ENCODE data around the gene MR1.

The MR1 gene

DNA sequence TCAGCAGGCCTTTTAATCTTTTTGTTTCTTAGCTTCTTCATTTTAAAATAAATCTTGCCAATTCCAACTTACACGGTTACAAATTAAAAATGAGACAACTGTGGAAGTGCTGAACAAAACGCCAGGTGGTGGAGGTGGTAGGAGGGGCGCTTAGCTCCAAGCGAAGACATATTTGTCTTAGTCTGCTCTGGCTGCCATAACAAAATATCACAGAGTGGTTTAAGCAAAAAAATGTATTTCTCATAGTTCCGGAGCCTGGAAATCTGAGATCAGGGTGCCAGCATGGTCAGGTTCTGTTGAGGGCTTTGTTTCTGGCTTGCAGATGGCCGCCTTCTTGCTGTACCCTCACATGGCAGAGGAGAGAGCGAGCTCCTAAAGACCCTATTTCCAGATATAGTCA is 69.6 kb downstream of the MR1 start:
- no peak overlapping the region for H3K4me3 Mint-ChIP-seq

DNA sequence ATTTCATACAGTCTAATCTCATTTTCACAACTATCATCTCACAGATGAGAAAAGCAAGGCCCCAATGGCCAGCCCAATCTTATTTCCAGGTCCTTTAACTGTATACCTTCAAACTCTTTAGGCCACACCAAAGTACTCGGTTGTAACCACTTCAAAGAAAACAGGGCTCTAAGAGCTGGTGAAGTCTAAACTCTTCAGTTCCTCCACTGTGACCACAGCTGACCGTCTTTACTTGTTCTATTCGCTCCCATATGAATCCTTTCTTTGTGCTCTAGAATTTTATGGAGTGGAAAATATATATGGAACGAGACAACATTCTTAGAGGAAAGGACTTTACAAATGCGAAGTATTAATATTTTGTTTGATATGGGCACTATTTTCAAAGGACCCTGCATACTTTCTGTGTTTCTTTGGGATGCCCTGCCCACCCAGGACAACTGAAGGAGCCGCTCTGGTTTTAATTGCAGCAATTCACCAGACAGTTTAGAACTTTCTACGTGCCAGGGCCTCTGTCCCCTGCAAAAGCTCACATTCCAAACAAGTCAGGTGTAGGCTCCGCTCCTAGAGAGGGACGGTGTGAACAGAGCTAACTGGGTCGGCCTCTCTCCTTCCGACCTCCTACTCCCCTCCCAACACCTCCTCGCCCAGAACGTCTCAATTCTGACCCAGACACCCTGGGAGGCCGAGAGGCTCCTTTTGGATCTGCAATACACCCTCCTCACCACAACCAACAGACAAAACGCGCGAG is 70.4 kb downstream of the MR1 start:
- ATAC-seq (replicated peaks; ENCODE audit: extremely low read depth, poor library complexity, severe bottlenecking) (no peak), DNase-seq (ENCODE audit: low spot score in 2 of 2) (peak in 1 of 2 donors; percentile 31)
- H3K4me1 Mint-ChIP-seq: peaks cover 33% of the 10 kb centered on the region
- H3K27me3 Mint-ChIP-seq: no peaks in the 10 kb centered on the region
- no peaks in the 10 kb centered on the region for H3K9me3 Mint-ChIP-seq
- peak overlapping the region; percentile 80 for H3K4me3 Mint-ChIP-seq
- H3K36me3 Mint-ChIP-seq (ENCODE audit: insufficient read depth): peaks cover 9% of the 10 kb centered on the region
- H3K27ac Mint-ChIP-seq (ENCODE audit: low read depth): peak overlapping the region; percentile 88

More for the DNA sequence above, 69.6 kb downstream of the MR1 start:
- DNase-seq (ENCODE audit: low spot score in 2 of 2) (no peak), ATAC-seq (replicated peaks; ENCODE audit: extremely low read depth, poor library complexity, severe bottlenecking) (no peak)
- H3K4me1 Mint-ChIP-seq: peaks cover 28% of the 10 kb centered on the region
- no peaks in the 10 kb centered on the region for H3K9me3 Mint-ChIP-seq
- H3K27me3 Mint-ChIP-seq: no peaks in the 10 kb centered on the region
- H3K27ac Mint-ChIP-seq (ENCODE audit: low read depth): no peak overlapping the region
- peaks cover 9% of the 10 kb centered on the region for H3K36me3 Mint-ChIP-seq (ENCODE audit: insufficient read depth)

DNA sequence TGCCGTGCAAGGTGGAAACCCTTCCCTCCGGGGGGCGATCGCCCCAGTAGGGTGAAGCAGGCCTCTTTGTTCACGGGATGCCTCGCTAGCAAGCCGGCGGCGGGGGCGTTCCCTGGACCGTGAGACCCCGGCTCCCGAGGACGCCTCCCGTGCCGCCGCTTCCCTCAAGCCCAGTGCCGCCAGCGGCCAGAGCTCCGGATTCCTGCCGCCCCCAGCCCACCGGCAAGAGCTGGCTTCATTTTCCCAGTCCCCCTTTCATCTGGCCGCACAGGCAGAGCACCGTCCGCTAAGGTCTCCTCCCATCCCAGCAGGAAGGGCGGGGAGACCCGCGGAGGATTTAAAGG is 71.0 kb downstream of the MR1 start:
- Mint-ChIP-seq H3K4me3 (peak overlapping the region; percentile 80), H3K36me3 (ENCODE audit: insufficient read depth) (peaks cover 9% of the 10 kb centered on the region), H3K9me3 (no peaks in the 10 kb centered on the region), H3K4me1 (peaks cover 28% of the 10 kb centered on the region), H3K27ac (ENCODE audit: low read depth) (peak overlapping the region; percentile 88), H3K27me3 (no peaks in the 10 kb centered on the region)
- ATAC-seq (replicated peaks; ENCODE audit: extremely low read depth, poor library complexity, severe bottlenecking): peak; percentile 40
- peak in 1 of 2 donors; percentile 28 for DNase-seq (ENCODE audit: low spot score in 2 of 2)

DNA sequence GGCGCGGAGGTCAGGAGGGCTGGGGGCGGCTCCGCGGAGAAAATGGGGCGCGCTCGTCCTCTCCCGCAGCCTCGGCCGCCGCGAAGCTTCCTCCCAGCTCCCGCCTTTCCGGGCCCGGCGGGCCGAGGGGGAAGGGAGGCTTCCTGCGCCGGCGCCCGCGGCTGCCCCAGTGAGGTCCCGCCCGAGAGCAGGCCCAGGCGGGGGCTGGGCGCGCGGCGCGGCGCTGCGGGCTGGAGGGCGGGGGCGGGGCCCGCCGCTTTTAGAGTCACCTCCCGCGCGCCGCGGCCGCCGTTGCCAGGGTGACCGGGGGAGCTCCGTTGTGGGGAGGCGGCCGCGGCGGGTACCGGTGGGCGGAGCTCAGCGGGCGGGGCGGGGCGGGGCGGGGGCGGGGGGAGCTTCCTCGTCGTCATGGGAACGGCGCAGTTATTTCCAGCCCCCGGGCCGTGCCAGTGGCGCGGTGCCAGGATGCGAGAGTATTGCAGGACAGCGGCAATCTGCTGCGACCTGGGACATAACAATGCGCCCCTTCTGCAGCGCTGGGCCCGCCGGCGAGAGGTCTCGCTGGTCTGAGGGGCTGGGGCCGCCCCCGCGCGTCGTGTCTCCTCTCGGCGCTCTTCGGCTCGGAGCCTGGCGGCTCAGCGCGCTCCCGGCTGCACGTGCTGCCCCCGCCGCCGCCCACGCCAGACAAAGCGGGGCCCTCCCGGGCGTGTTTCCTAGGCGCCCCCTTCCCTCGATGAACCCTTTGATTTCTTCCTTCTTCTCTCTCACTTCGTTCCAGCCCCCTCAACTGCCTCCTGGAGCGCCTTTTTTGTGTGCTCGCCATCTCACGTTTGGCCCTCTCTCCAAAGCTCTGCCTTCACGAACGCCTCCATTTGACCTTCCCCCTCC is 71.6 kb downstream of the MR1 start:
- H3K36me3 Mint-ChIP-seq (ENCODE audit: insufficient read depth): peaks cover 9% of the 10 kb centered on the region
- peaks cover 23% of the 10 kb centered on the region for H3K4me1 Mint-ChIP-seq
- no peaks in the 10 kb centered on the region for H3K9me3 Mint-ChIP-seq
- H3K27me3 Mint-ChIP-seq: no peaks in the 10 kb centered on the region
- ATAC-seq (replicated peaks; ENCODE audit: extremely low read depth, poor library complexity, severe bottlenecking): peak; percentile 92
- H3K27ac Mint-ChIP-seq (ENCODE audit: low read depth): peak overlapping the region; percentile 96
- peak; percentile 80 to 83 for DNase-seq (ENCODE audit: low spot score in 2 of 2)
- H3K4me3 Mint-ChIP-seq: peak overlapping the region; percentile 80

DNA sequence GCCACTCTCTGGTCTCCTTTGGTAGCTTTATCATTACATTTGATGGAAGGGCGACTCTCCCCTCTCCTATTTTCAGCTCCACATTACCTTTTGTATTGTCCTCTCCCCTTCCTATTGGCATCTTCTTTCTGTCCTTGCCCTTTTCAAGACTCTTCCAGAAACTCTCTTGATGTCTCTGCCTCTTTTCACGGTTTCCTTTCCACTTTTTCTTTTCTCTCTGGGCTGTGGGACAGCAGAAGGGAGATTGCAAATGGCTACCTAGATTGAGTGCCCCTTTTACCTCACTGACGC is 72.2 kb downstream of the MR1 start:
- ATAC-seq (replicated peaks; ENCODE audit: extremely low read depth, poor library complexity, severe bottlenecking) (no peak), DNase-seq (ENCODE audit: low spot score in 2 of 2) (no peak)
- Mint-ChIP-seq H3K4me1 (peaks cover 20% of the 10 kb centered on the region), H3K36me3 (ENCODE audit: insufficient read depth) (peaks cover 9% of the 10 kb centered on the region), H3K27ac (ENCODE audit: low read depth) (peak overlapping the region; percentile 96), H3K27me3 (peaks cover 5% of the 10 kb centered on the region), H3K9me3 (no peaks in the 10 kb centered on the region), H3K4me3 (peak overlapping the region; percentile 80)

DNA sequence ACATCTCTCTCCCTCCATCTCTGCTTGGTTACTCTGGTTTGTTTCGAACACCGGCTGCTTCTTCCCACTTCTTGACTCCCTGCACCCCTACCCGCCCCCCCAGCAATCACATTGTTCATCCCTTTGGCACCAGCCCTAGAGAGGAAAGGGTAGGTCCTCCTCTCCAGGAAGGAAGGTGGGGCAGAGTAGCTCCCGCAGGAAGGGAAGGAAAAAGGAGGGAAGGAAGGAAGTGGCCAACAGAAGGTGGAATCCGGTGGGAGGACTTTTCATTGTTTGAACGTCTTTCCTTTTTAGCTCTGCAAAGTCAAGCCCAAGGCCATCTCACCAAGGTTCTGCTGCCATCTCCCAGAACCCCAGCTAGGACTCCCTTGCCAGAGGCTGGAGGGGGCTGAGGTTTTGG is 72.7 kb downstream of the MR1 start:
- peaks cover 10% of the 10 kb centered on the region for H3K27me3 Mint-ChIP-seq
- H3K27ac Mint-ChIP-seq (ENCODE audit: low read depth): peak overlapping the region; percentile 96
- peak overlapping the region; percentile 80 for H3K4me3 Mint-ChIP-seq
- H3K36me3 Mint-ChIP-seq (ENCODE audit: insufficient read depth): peaks cover 9% of the 10 kb centered on the region
- DNase-seq (ENCODE audit: low spot score in 2 of 2): no peak
- H3K4me1 Mint-ChIP-seq: peaks cover 20% of the 10 kb centered on the region
- no peak for ATAC-seq (replicated peaks; ENCODE audit: extremely low read depth, poor library complexity, severe bottlenecking)
- H3K9me3 Mint-ChIP-seq: no peaks in the 10 kb centered on the region

DNA sequence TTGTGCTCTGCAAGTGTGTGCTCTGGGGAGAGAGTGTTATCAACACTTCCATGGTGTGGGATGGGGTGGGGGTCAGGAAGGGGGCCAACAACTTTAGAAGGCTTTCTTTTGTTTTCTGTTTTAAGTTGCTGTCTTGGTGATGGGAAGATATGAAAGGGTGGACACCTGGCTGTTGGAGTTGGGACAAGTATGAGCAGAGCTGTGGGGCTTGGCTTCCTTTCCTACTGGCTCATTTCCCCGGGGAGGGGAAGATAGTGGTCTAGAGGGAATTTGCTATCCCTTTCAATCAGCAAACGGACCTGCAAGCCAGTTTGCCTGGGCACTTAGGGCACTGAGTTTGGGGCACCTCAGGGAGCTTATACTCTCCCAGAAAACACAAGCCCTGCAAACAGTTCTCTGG is 73.9 kb downstream of the MR1 start:
- H3K27ac Mint-ChIP-seq (ENCODE audit: low read depth): no peak overlapping the region
- H3K27me3 Mint-ChIP-seq: peaks cover 23% of the 10 kb centered on the region
- H3K4me3 Mint-ChIP-seq: no peak overlapping the region
- H3K4me1 Mint-ChIP-seq: peaks cover 20% of the 10 kb centered on the region
- DNase-seq (ENCODE audit: low spot score in 2 of 2): no peak
- ATAC-seq (replicated peaks; ENCODE audit: extremely low read depth, poor library complexity, severe bottlenecking): no peak
- H3K36me3 Mint-ChIP-seq (ENCODE audit: insufficient read depth): peaks cover 9% of the 10 kb centered on the region
- H3K9me3 Mint-ChIP-seq: no peaks in the 10 kb centered on the region

DNA sequence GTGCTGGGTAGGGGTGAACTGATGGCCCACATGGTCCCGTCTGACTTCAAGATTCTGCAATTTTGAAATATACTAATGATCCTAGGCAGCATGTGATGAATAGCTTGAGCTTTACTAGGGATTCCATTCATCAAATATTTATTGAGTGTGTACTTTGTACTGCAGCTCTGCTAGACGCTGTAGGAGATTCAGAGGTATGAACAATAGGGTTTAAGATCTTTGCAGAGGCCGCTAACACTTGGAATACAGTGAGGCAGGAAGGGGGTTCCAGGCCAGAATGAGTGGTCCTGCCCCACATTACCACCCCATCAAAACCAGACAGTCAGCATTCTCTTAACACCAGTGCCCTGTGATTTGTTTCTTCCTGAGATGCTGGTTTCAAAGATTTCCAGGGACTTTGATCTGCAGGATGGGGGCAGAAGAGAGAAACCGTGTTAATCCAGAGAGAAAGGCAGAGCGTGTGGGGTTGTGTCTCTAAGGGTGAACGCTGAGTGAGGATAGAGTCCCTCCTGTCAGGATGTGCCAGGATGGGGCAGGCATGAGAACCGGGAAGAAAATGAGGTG is 74.6 kb downstream of the MR1 start:
- peaks cover 25% of the 10 kb centered on the region for H3K27me3 Mint-ChIP-seq
- no peak overlapping the region for H3K27ac Mint-ChIP-seq (ENCODE audit: low read depth)
- H3K4me1 Mint-ChIP-seq: peaks cover 15% of the 10 kb centered on the region
- H3K9me3 Mint-ChIP-seq: no peaks in the 10 kb centered on the region
- no peak overlapping the region for H3K4me3 Mint-ChIP-seq
- H3K36me3 Mint-ChIP-seq (ENCODE audit: insufficient read depth): peaks cover 9% of the 10 kb centered on the region
- DNase-seq (ENCODE audit: low spot score in 2 of 2) (no peak), ATAC-seq (replicated peaks; ENCODE audit: extremely low read depth, poor library complexity, severe bottlenecking) (no peak)

DNA sequence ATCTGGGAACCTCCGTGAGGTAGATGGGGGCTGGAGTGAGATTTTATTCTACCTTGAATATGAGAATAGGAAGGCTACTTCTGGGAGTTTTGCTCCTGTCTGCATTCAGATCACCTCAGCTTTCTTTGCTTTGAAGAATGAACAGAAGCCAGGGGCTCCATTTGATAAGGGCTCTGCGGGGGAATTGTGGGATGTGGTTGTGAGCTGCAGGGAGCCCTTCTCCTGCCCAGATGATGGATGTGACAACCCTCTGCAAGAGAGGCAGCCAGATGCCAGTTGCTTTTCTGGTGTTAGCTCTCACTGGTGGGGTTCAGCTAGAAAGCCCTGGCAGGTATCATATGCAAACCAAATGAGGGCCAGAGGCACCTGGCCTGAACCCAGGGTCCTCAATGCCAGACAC is 76.2 kb downstream of the MR1 start:
- no peaks in the 10 kb centered on the region for H3K9me3 Mint-ChIP-seq
- peaks cover 25% of the 10 kb centered on the region for H3K27me3 Mint-ChIP-seq
- no peak for DNase-seq (ENCODE audit: low spot score in 2 of 2)
- no peak overlapping the region for H3K27ac Mint-ChIP-seq (ENCODE audit: low read depth)
- no peak overlapping the region for H3K4me3 Mint-ChIP-seq
- peaks cover 15% of the 10 kb centered on the region for H3K4me1 Mint-ChIP-seq
- no peak for ATAC-seq (replicated peaks; ENCODE audit: extremely low read depth, poor library complexity, severe bottlenecking)
- H3K36me3 Mint-ChIP-seq (ENCODE audit: insufficient read depth): peaks cover 6% of the 10 kb centered on the region
